Measurements from ENCODE around the gene ARHGAP21.

DNA sequence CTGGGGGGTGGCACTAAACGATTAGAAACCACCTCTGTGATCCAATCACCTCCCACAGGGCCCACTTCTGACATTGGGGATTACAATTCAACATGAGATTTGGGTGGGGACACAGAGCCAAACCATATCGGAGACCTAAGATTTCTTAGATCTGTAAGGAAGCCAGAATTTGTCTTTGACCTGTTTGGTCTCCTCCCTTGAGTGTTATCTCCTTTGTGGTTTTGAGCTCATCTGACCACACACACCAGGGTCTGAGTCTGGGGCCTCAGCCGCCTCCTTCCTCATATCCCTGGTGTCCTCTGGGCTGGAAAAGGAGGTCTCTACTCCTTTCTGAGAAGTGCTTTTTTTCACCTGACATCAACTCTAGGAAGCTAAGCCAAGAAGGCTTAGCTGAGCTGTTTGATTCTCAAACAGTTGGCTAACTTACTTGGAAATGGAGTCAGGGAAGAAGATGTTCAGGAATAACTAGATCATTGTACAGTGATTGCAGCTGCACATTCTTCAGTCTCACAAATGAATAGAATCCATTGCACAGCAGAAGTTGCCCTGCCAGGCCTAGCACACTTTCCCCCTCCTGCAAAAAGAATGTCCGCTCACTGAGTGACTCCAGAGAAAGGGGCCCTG lies 167.4 kb downstream of the ARHGAP21 start:
- TF ChIP-seq, protein P1, sequence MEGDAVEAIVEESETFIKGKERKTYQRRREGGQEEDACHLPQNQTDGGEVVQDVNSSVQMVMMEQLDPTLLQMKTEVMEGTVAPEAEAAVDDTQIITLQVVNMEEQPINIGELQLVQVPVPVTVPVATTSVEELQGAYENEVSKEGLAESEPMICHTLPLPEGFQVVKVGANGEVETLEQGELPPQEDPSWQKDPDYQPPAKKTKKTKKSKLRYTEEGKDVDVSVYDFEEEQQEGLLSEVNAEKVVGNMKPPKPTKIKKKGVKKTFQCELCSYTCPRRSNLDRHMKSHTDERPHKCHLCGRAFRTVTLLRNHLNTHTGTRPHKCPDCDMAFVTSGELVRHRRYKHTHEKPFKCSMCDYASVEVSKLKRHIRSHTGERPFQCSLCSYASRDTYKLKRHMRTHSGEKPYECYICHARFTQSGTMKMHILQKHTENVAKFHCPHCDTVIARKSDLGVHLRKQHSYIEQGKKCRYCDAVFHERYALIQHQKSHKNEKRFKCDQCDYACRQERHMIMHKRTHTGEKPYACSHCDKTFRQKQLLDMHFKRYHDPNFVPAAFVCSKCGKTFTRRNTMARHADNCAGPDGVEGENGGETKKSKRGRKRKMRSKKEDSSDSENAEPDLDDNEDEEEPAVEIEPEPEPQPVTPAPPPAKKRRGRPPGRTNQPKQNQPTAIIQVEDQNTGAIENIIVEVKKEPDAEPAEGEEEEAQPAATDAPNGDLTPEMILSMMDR (IDR thresholded peaks at IDR 0.05) = no peak
- no peak for TF ChIP-seq POLR2A (IDR thresholded peaks at IDR 0.05)
